ENCODE results near the gene BCAN. TPM values are rescaled to one million over a fixed set of nuclear protein-coding genes. Genes with fewer than 3 reads are reported as not detected.

The BCAN gene
- total RNA-seq, 1 donor from 2014 or later, result 0.16 TPM

GRCh38 chr1:156694690-156694962 lies 52.7 kb downstream of the BCAN start:
- DNase-seq (ENCODE audit: low spot score), result no peak

GRCh38 chr1:156696755-156697154 lies 54.8 kb downstream of the BCAN start:
- DNase-seq (ENCODE audit: low spot score), result no peak

- no peak for DNase-seq (ENCODE audit: low spot score)
Measured at GRCh38 chr1:156697481-156697880, 55.6 kb downstream of the BCAN start.

GRCh38 chr1:156698995-156699394 lies 57.1 kb downstream of the BCAN start:
- no peak for DNase-seq (ENCODE audit: low spot score)

- no peak for DNase-seq (ENCODE audit: low spot score)
Measured at GRCh38 chr1:156700736-156701531, 59.0 kb downstream of the BCAN start.

- DNase-seq (ENCODE audit: low spot score), result no peak
Measured at GRCh38 chr1:156703336-156703735, 61.4 kb downstream of the BCAN start.

GRCh38 chr1:156703741-156704140 lies 61.8 kb downstream of the BCAN start:
- DNase-seq (ENCODE audit: low spot score), result no peak

GRCh38 chr1:156704166-156704711 lies 62.3 kb downstream of the BCAN start:
- DNase-seq (ENCODE audit: low spot score), result no peak

- DNase-seq (ENCODE audit: low spot score), result peak; percentile 92
Measured at GRCh38 chr1:156704930-156705320, 63.0 kb downstream of the BCAN start.

GRCh38 chr1:156705321-156705917 lies 63.5 kb downstream of the BCAN start, which contains the start of gene CRABP2:
Gene CRABP2 (minus strand): TSS chr1:156705583. CDS start chr1:156705446, 137 bp downstream.
- DNase-seq (ENCODE audit: low spot score), result no peak

GRCh38 chr1:156705918-156706656 lies 64.2 kb downstream of the BCAN start:
- no peak for DNase-seq (ENCODE audit: low spot score)

GRCh38 chr1:156706657-156707416 lies 64.9 kb downstream of the BCAN start:
- DNase-seq (ENCODE audit: low spot score), result no peak

GRCh38 chr1:156707417-156708217 lies 65.7 kb downstream of the BCAN start:
- no peak for DNase-seq (ENCODE audit: low spot score)

- no peak for DNase-seq (ENCODE audit: low spot score)
Measured at GRCh38 chr1:156708218-156708661, 66.3 kb downstream of the BCAN start.

GRCh38 chr1:156709031-156709430 lies 67.1 kb downstream of the BCAN start:
- no peak for DNase-seq (ENCODE audit: low spot score)

Other genes with a start within 250 kb of the BCAN start
- gene MEF2D, start 141.3 kb upstream of the BCAN start, total RNA-seq, result 38.7 TPM
- 0.55 TPM for gene IQGAP3, start 69.6 kb upstream of the BCAN start, total RNA-seq
- gene TTC24, start 62.4 kb upstream of the BCAN start, total RNA-seq, result not detected
- 55.1 TPM for gene NAXE, start 50.3 kb upstream of the BCAN start, total RNA-seq
- gene GPATCH4, start 40.6 kb upstream of the BCAN start, total RNA-seq, result 40.4 TPM
- gene HAPLN2, start 22.7 kb upstream of the BCAN start, total RNA-seq, result 0.35 TPM
- gene NES, start 35.3 kb downstream of the BCAN start, total RNA-seq, result 49.5 TPM
- gene CRABP2, start 63.5 kb downstream of the BCAN start, total RNA-seq, result 6.7 TPM
- gene METTL25B, start 86.4 kb downstream of the BCAN start, total RNA-seq, result 20.0 TPM
- gene ISG20L2, start 86.6 kb downstream of the BCAN start, total RNA-seq, result 24.4 TPM
- gene MRPL24, start 99.0 kb downstream of the BCAN start, total RNA-seq, result 89.6 TPM
- 154 TPM for gene HDGF, start 109.6 kb downstream of the BCAN start, total RNA-seq
- 64.4 TPM for gene PRCC, start 125.4 kb downstream of the BCAN start, total RNA-seq
- gene SH2D2A, start 174.7 kb downstream of the BCAN start, total RNA-seq, result 4.7 TPM
- gene INSRR, start 217.0 kb downstream of the BCAN start, total RNA-seq, result 0.10 TPM
- gene NTRK1, start 218.7 kb downstream of the BCAN start, total RNA-seq, result 1.8 TPM